HG03066 (cell line): ENCODE data around the gene ZNF605.
A peak's percentile ranks its signal among the peaks of the same experiment; 100 is the strongest.
"Not testable (repeated sequence)": the region's sequence is repeated elsewhere in the genome, so short reads cannot be mapped to it uniquely, and the experiment has no call there.

Experiments
- ATAC-seq: cut with Tn5 transposase; IDR thresholded peaks from one replicate; pipeline ENCODE4 v1.9.1; 2021; ENCODE audit warnings: low read depth; ENCODE audit not compliant: unreplicated experiment

ZNF605 gene

GRCh38 chr12:132908145-132909029 lies 47.7 kb downstream of the ZNF605 start:
- peak; percentile 85 for ATAC-seq

- ATAC-seq: not testable (repeated sequence)
These were observed 48.3 kb downstream of the ZNF605 start for GRCh38 chr12:132907789-132908144.

GRCh38 chr12:132907216-132907615 lies 48.9 kb downstream of the ZNF605 start:
- ATAC-seq: no peak

- ATAC-seq: no peak
These were observed 51.3 kb downstream of the ZNF605 start for GRCh38 chr12:132904718-132905328.

- no peak for ATAC-seq
These were observed 57.1 kb downstream of the ZNF605 start for GRCh38 chr12:132899033-132899432.

- no peak for ATAC-seq
These were observed 67.3 kb downstream of the ZNF605 start for GRCh38 chr12:132888852-132889251.

GRCh38 chr12:132887513-132888351 lies 68.4 kb downstream of the ZNF605 start, which contains the start of gene CHFR:
CHFR (minus strand) TSS chr12:132887605; CDS start chr12:132887328, 277 bp downstream.
- peak; percentile 97 for ATAC-seq

- peak; percentile 14 for ATAC-seq
These were observed 69.3 kb downstream of the ZNF605 start for GRCh38 chr12:132886529-132887477.

GRCh38 chr12:132881818-132882217 lies 74.3 kb downstream of the ZNF605 start:
- ATAC-seq: no peak

GRCh38 chr12:132874620-132875019 lies 81.5 kb downstream of the ZNF605 start:
- ATAC-seq: not testable (repeated sequence)

- no peak for ATAC-seq
These were observed 81.9 kb downstream of the ZNF605 start for GRCh38 chr12:132874175-132874574.

GRCh38 chr12:132873724-132874123 lies 82.4 kb downstream of the ZNF605 start:
- ATAC-seq: no peak

GRCh38 chr12:132872975-132873421 lies 83.1 kb downstream of the ZNF605 start:
- no peak for ATAC-seq

GRCh38 chr12:132872073-132872855 lies 83.8 kb downstream of the ZNF605 start:
- no peak for ATAC-seq

GRCh38 chr12:132869551-132869950 lies 86.6 kb downstream of the ZNF605 start:
- ATAC-seq: no peak
